RWPE2 (cell line): Measurements from ENCODE around the gene USB1.

Experiments
- ATAC-seq: fragments of 200-7000 bp; cut with Tn5 transposase; 3 replicates; pipeline ENCODE4 v1.9.1; 2021; ENCODE audit warnings: low read depth
- DNase-seq: peaks from one replicate; pipeline ENCODE4 v3.0.0-alpha.2; 2020; ENCODE audit warnings: low spot score
- H3K27ac ChIP-seq: fragments of 450-650 bp; 2 replicates; pipeline ENCODE4 v1.5.1; 2017; ENCODE audit warnings: mild to moderate bottlenecking; ENCODE audit not compliant: poor library complexity, severe bottlenecking
- H3K27me3 ChIP-seq: fragments of 250-450 bp; sonication (Bioruptor Pico); 2 replicates; pipeline ENCODE4 v1.5.1; 2021; ENCODE audit warnings: mild to moderate bottlenecking, moderate library complexity; ENCODE audit not compliant: insufficient read depth, poor library complexity, severe bottlenecking
- H3K36me3 ChIP-seq: fragments of 250-450 bp; sonication (Bioruptor Pico); 2 replicates; pipeline ENCODE4 v1.5.1; 2020; ENCODE audit warnings: low read depth, mild to moderate bottlenecking, moderate library complexity
- H3K4me1 ChIP-seq: fragments of 250-450 bp; sonication (Bioruptor Pico); 2 replicates; pipeline ENCODE4 v1.5.1; 2021; ENCODE audit warnings: mild to moderate bottlenecking, moderate library complexity; ENCODE audit not compliant: insufficient read depth, poor library complexity, severe bottlenecking
- H3K4me3 ChIP-seq: fragments of 250-450 bp; sonication (Bioruptor Pico); 2 replicates; pipeline ENCODE4 v1.5.1; 2021; ENCODE audit warnings: mild to moderate bottlenecking, moderate library complexity; ENCODE audit not compliant: severe bottlenecking
- H3K9me3 ChIP-seq: fragments of 250-450 bp; sonication (Bioruptor Pico); 2 replicates; pipeline ENCODE4 v1.5.1; 2021; ENCODE audit warnings: mild to moderate bottlenecking, moderate library complexity; ENCODE audit not compliant: severe bottlenecking
- TF ChIP-seq, protein P1 (sequence below): fragments of 450-650 bp; IDR thresholded peaks from one replicate; pipeline ENCODE4 v1.5.1; 2017; ENCODE audit warnings: mild to moderate bottlenecking, moderate library complexity; ENCODE audit not compliant: poor library complexity, severe bottlenecking

Gene USB1

GRCh38 chr16:58010886-58011285 lies 9.7 kb downstream of the USB1 start:
- H3K27ac ChIP-seq: no peak overlapping the region
- no peaks in the 10 kb centered on the region for H3K27me3 ChIP-seq
- DNase-seq: no peak
- H3K4me1 ChIP-seq: no peaks in the 10 kb centered on the region
- H3K9me3 ChIP-seq: no peaks in the 10 kb centered on the region
- TF ChIP-seq, protein P1, sequence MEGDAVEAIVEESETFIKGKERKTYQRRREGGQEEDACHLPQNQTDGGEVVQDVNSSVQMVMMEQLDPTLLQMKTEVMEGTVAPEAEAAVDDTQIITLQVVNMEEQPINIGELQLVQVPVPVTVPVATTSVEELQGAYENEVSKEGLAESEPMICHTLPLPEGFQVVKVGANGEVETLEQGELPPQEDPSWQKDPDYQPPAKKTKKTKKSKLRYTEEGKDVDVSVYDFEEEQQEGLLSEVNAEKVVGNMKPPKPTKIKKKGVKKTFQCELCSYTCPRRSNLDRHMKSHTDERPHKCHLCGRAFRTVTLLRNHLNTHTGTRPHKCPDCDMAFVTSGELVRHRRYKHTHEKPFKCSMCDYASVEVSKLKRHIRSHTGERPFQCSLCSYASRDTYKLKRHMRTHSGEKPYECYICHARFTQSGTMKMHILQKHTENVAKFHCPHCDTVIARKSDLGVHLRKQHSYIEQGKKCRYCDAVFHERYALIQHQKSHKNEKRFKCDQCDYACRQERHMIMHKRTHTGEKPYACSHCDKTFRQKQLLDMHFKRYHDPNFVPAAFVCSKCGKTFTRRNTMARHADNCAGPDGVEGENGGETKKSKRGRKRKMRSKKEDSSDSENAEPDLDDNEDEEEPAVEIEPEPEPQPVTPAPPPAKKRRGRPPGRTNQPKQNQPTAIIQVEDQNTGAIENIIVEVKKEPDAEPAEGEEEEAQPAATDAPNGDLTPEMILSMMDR: no peak
- ATAC-seq: no peak
- H3K36me3 ChIP-seq: peaks cover 62% of the 10 kb centered on the region
- no peak overlapping the region for H3K4me3 ChIP-seq

DNA sequence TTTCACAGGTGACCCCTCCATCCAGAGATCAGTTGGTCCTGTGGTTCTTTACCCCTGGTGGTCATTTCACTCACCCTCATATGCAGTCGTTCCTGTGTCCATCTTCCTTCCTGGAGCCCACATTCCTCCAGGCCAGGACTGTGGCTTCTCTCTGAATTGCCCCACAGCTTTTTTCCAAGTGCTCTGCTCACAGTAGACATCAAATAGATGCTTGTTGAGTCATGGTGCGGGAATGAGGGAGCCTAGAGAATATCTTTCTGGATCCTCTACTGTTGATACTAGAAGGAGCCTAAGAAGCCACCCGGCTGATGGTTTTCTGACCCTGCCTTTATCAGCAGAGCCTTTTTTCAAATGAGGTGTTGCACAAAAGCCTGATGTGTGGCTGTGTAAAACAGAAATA lies 10.4 kb downstream of the USB1 start:
- Histone ChIP-seq H3K27ac (no peak overlapping the region), H3K9me3 (no peaks in the 10 kb centered on the region), H3K4me3 (no peak overlapping the region), H3K4me1 (no peaks in the 10 kb centered on the region), H3K36me3 (peaks cover 55% of the 10 kb centered on the region), H3K27me3 (no peaks in the 10 kb centered on the region)
- TF ChIP-seq, protein P1: no peak
- DNase-seq: no peak
- peak; percentile 48 for ATAC-seq

DNA sequence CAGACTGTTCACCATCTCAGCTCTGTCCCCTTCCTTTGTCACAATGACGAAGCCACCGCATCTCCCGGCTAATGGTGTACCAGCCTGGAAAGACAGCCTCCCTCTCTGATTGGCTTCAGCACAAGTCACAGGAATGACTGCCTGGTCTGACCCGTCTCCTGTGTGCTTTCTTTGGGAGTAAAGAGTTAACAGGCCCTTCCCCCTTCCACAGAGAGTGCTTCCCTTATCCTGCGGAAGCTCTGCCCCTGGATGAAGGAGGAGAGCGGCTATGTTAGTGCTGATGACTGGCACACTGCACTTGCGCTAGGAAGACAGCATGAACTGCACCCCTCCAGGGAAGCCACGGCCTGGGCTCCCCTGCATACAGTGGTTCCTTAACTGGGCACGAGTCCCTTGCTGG lies 11.3 kb downstream of the USB1 start:
- Histone ChIP-seq H3K27ac (no peak overlapping the region), H3K9me3 (no peaks in the 10 kb centered on the region), H3K36me3 (peaks cover 47% of the 10 kb centered on the region), H3K27me3 (no peaks in the 10 kb centered on the region), H3K4me3 (no peak overlapping the region), H3K4me1 (no peaks in the 10 kb centered on the region)
- no peak for DNase-seq
- TF ChIP-seq, protein P1: no peak
- no peak for ATAC-seq

GRCh38 chr16:58013201-58013956 lies 12.2 kb downstream of the USB1 start:
- Histone ChIP-seq H3K27me3 (no peaks in the 10 kb centered on the region), H3K36me3 (peaks cover 45% of the 10 kb centered on the region), H3K9me3 (no peaks in the 10 kb centered on the region), H3K4me1 (no peaks in the 10 kb centered on the region), H3K4me3 (no peak overlapping the region), H3K27ac (no peak overlapping the region)
- TF ChIP-seq, protein P1: no peak
- ATAC-seq: no peak
- DNase-seq: no peak

DNA sequence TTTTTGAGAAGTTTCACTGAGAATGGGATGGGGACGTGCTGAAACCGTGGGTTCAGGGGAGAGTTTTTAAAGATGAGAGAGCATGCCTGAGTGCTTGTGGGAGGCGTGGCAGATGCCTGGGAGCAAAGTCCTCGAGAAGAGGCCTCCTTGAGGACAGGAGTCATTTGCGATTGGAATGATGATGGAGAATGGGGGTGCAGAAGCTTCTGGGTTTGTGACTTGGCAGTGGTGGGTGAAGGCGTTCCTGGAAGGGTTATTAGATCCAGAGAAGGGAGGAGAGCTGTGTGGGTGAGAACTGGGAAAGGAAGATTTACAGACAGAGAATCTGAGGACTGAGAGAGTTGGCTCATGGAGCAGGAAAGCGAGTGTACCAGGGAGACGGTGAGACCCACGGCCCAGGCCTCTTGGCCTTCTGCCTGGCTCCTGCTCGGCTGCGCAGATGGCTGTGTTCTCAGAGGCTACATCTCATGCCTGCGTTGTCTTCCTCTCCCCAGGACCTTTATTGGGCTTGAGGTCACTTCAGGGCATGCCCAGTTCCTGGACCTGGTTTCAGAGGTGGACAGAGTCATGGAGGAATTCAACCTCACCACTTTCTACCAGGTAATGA lies 15.7 kb downstream of the USB1 start:
- ATAC-seq: no peak
- Histone ChIP-seq H3K27me3 (no peaks in the 10 kb centered on the region), H3K27ac (no peak overlapping the region), H3K36me3 (peaks cover 15% of the 10 kb centered on the region), H3K4me1 (no peaks in the 10 kb centered on the region), H3K4me3 (no peak overlapping the region), H3K9me3 (no peaks in the 10 kb centered on the region)
- TF ChIP-seq, protein P1: no peak
- DNase-seq: no peak
